Caco-2 (cell line): Measurements from ENCODE around the gene PRRT1. TPM values are rescaled to one million over a fixed set of nuclear protein-coding genes. Genes with fewer than 3 reads are reported as not detected.

Experiments used
- BruUV-seq: library from RNA; stranded (reverse); fragments of 400-500 nt; replicated peaks from 2 replicates; lab custom pipeline; 2021; lab: Mats Ljungman, UMichigan
- CTCF ChIA-PET: fragments of 300-600 bp; sonication (Branson Sonifier 250); formaldehyde crosslinking; loops from one replicate; lab custom pipeline; 2022; ENCODE audit warnings: antibody characterized with exemption; lab: Charles Lee
- POLR2A ChIA-PET: fragments of 300-600 bp; sonication (Branson Sonifier 250); formaldehyde crosslinking; loops from one replicate; lab custom pipeline; 2022; ENCODE audit warnings: antibody characterized with exemption; lab: Charles Lee
- DNase-seq, 2 experiments: peaks; one replicate each; pipeline versions ENCODE4 v3.0.0 to v3.0.0-alpha.2; 2020 to 2022
- H3K27me3 ChIP-seq: replicated peaks from 2 replicates; pipeline ENCODE4 v1.6.0; 2011; ENCODE audit warnings: low read length; ENCODE audit not compliant: control insufficient read depth, insufficient read depth
- H3K36me3 ChIP-seq: 2 replicates; pipeline ENCODE4 v1.5.1; 2011; ENCODE audit warnings: low read length; ENCODE audit not compliant: control insufficient read depth, insufficient read depth
- H3K4me1 ChIP-seq: fragments of 250-450 bp; sonication (Bioruptor Pico); 2 replicates; pipeline ENCODE4 v1.5.1; 2020; ENCODE audit warnings: mild to moderate bottlenecking
- H3K4me3 ChIP-seq: 2 replicates; pipeline ENCODE4 v1.5.1; 2011; ENCODE audit warnings: low read depth, mild to moderate bottlenecking, control low read depth, low read length
- H3K9me3 ChIP-seq: fragments of 250-450 bp; sonication (Bioruptor Pico); 2 replicates; pipeline ENCODE4 v1.5.1; 2020; ENCODE audit warnings: mild to moderate bottlenecking, moderate library complexity
- H3K27ac Mint-ChIP-seq: one replicate; pipeline ENCODE4 v1.8.0; 2022; ENCODE audit warnings: mixed read lengths; ENCODE audit not compliant: unreplicated experiment
- H3K27me3 Mint-ChIP-seq: one replicate; pipeline ENCODE4 v1.8.0; 2022; ENCODE audit warnings: mixed read lengths; ENCODE audit not compliant: insufficient read depth, unreplicated experiment
- H3K36me3 Mint-ChIP-seq: one replicate; pipeline ENCODE4 v1.8.0; 2022; ENCODE audit warnings: mild to moderate bottlenecking, mixed read lengths; ENCODE audit not compliant: insufficient read depth, unreplicated experiment
- H3K4me1 Mint-ChIP-seq: one replicate; pipeline ENCODE4 v1.8.0; 2022; ENCODE audit warnings: low read depth, mixed read lengths; ENCODE audit not compliant: unreplicated experiment
- H3K4me3 Mint-ChIP-seq: one replicate; pipeline ENCODE4 v1.8.0; 2022; ENCODE audit warnings: mild to moderate bottlenecking, moderate library complexity, mixed read lengths; ENCODE audit not compliant: unreplicated experiment
- H3K9me3 Mint-ChIP-seq: one replicate; pipeline ENCODE4 v1.8.0; 2022; ENCODE audit warnings: mixed read lengths; ENCODE audit not compliant: unreplicated experiment
- intact Hi-C: fragments of 100-400 bp; cut with micrococcal nuclease; formaldehyde crosslinking; loops from one replicate; pipeline ENCODE4 v1.10.0; 2022; ENCODE audit not compliant: unreplicated experiment
- total RNA-seq: library from RNA; stranded (reverse); gene quantifications from 2 replicates; pipeline ENCODE4 v1.2.3, GENCODE V29; 2022
- TF ChIP-seq, protein P1 (sequence below), 2 experiments: fragments of 200-600 bp in 1 of 2; IDR thresholded peaks; 1 replicate in 1 of 2; 2 replicates in 1 of 2; pipeline versions ENCODE4 v1.5.1 to v1.8.0; 2011 to 2022; ENCODE audit warnings: antibody characterized with exemption in 1 of 2, control low read depth in 1 of 2, inconsistent platforms in 1 of 2, low read depth in 1 of 2, low read length in 1 of 2, mild to moderate bottlenecking in 1 of 2, moderate library complexity in 1 of 2; ENCODE audit not compliant: insufficient read depth in 1 of 2, severe bottlenecking in 1 of 2, unreplicated experiment in 1 of 2

The PRRT1 gene
- total RNA-seq, 1 experiment from 2014 or later = 2.0 TPM

DNA sequence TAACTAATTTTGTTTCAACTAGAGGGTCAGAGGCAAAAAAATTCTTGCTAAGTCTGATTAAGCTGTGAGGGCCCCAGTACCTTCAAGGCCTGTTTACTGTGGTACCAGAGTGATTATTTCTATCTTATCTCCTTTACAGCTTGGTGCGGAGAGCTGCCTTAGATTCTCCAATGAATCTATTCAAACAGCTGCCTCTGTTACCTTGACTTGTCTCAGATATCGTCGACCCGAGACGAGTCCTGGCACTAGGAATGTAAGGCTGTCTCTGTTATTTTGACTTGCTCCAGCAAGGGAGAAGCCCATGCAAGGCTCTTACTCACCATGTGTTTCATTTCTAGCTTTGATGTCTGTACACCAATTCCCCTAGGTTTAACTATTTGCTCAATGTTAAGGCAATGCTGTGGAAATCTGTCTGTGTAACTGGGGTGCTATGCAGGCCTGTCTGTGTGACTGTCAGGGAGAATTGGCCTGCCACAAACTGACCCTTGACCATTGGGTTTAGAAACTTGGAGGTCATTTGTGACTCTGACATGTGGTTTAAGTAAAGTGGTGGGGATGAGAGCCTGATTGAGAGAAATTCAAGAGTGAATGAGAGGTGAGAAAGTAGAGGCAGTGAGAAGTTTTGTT is 11.2 kb downstream of the PRRT1 start:
- TF ChIP-seq, protein P1, sequence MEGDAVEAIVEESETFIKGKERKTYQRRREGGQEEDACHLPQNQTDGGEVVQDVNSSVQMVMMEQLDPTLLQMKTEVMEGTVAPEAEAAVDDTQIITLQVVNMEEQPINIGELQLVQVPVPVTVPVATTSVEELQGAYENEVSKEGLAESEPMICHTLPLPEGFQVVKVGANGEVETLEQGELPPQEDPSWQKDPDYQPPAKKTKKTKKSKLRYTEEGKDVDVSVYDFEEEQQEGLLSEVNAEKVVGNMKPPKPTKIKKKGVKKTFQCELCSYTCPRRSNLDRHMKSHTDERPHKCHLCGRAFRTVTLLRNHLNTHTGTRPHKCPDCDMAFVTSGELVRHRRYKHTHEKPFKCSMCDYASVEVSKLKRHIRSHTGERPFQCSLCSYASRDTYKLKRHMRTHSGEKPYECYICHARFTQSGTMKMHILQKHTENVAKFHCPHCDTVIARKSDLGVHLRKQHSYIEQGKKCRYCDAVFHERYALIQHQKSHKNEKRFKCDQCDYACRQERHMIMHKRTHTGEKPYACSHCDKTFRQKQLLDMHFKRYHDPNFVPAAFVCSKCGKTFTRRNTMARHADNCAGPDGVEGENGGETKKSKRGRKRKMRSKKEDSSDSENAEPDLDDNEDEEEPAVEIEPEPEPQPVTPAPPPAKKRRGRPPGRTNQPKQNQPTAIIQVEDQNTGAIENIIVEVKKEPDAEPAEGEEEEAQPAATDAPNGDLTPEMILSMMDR (IDR thresholded peaks at IDR 0.05; ENCODE audit: insufficient read depth in 1 of 2, low read depth in 1 of 2, low read length in 1 of 2, severe bottlenecking in 1 of 2, unreplicated experiment in 1 of 2) = no peak
- no TSS peak for BruUV-seq
- H3K4me1 Mint-ChIP-seq = peaks cover 24% of the 10 kb centered on the region
- Histone ChIP-seq H3K9me3 (no peaks in the 10 kb centered on the region), H3K36me3 (no peaks in the 10 kb centered on the region), H3K4me3 (no peak overlapping the region), H3K27me3 (no peaks in the 10 kb centered on the region), H3K4me1 (peaks cover 50% of the 10 kb centered on the region)
- intact Hi-C loops = loop anchor here (1.0 kb wide), 1 partner anchor 14 kb away; the partner anchor contains the start of gene PPT2
- H3K9me3 Mint-ChIP-seq = no peaks in the 10 kb centered on the region
- H3K27me3 Mint-ChIP-seq = no peaks in the 10 kb centered on the region
- ChIA-PET CTCF (interaction anchor here (0.6 to 1.1 kb wide), 4 partner anchors 13 to 739 kb away, joined by 3 to 8 read pairs (median 4); partner anchors contain the start of gene ATF6B), POLR2A (interaction anchor here (0.6 kb wide), 1 partner anchor 12 kb away, joined by 8 read pairs; the partner anchor contains the start of gene ATF6B)
- peak in 1 of 2 experiments; percentile 35 for DNase-seq
- peaks cover 16% of the 10 kb centered on the region for H3K36me3 Mint-ChIP-seq
- H3K4me3 Mint-ChIP-seq = peak overlapping the region; percentile 42
- H3K27ac Mint-ChIP-seq = peak overlapping the region; percentile 39

DNA sequence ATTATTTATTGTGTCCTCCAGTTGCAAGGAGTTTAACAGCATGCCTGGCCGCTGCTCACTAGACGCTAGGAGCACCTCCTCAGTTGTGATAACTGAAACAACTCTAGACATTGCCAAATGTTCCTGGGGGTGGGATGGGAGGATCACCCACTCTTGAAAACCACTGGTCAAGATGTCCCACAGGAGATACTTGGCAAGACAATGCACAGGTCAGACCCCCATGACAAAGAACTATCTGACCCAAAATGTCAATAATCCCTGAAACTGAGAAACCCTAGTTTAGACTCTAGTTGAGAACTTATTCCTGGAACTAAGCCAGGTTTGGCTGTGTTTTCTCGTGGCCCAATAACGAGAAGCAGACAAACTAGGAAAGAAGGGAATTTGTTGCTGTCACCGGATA is 12.1 kb downstream of the PRRT1 start:
- TF ChIP-seq, protein P1 (IDR thresholded peaks at IDR 0.05; ENCODE audit: insufficient read depth in 1 of 2, low read depth in 1 of 2, low read length in 1 of 2, severe bottlenecking in 1 of 2, unreplicated experiment in 1 of 2) = no peak
- no peak overlapping the region for H3K27ac Mint-ChIP-seq

DNA sequence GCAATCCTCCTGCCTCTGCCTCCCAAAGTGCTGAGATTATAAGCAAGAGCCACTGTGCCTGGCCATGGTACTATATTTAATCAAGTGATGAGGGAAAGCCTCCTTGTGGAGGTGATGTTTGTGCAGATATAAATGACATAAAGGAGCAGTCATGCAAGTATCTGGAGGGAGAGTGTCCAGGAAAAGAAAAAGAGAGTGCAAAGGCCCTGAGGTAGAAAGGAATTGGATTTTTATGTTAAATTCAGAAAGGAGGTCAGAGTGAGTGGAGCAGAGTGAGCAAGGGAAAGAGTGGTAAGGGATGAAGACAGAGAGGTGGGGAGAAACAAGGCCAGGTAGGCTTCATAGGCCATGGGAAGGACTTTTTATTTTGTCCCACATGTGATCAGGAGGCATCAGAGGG is 14.3 kb downstream of the PRRT1 start:
- H3K36me3 ChIP-seq = no peaks in the 10 kb centered on the region
- CTCF ChIA-PET = no interaction called here
- H3K4me1 ChIP-seq = peaks cover 25% of the 10 kb centered on the region
- POLR2A ChIA-PET = no interaction called here
- TF ChIP-seq, protein P1 (IDR thresholded peaks at IDR 0.05; ENCODE audit: insufficient read depth in 1 of 2, low read depth in 1 of 2, low read length in 1 of 2, severe bottlenecking in 1 of 2, unreplicated experiment in 1 of 2) = no peak
- Mint-ChIP-seq H3K27me3 (no peaks in the 10 kb centered on the region), H3K9me3 (no peaks in the 10 kb centered on the region), H3K4me3 (no peak overlapping the region), H3K27ac (no peak overlapping the region), H3K36me3 (peaks cover 16% of the 10 kb centered on the region), H3K4me1 (peaks cover 24% of the 10 kb centered on the region)
- intact Hi-C loops = no loop called here
- no peak overlapping the region for H3K4me3 ChIP-seq
- DNase-seq = no peak
- no peaks in the 10 kb centered on the region for H3K9me3 ChIP-seq
- no TSS peak for BruUV-seq
- no peaks in the 10 kb centered on the region for H3K27me3 ChIP-seq

More for the DNA sequence above, 12.1 kb downstream of the PRRT1 start:
- Mint-ChIP-seq H3K4me3 (no peak overlapping the region), H3K4me1 (peaks cover 24% of the 10 kb centered on the region), H3K9me3 (no peaks in the 10 kb centered on the region), H3K36me3 (peaks cover 16% of the 10 kb centered on the region), H3K27me3 (no peaks in the 10 kb centered on the region)
- ChIA-PET POLR2A (no interaction called here), CTCF (no interaction called here)
- H3K4me1 ChIP-seq = peaks cover 43% of the 10 kb centered on the region
- DNase-seq = no peak
- H3K9me3 ChIP-seq = no peaks in the 10 kb centered on the region
- no peak overlapping the region for H3K4me3 ChIP-seq
- H3K27me3 ChIP-seq = no peaks in the 10 kb centered on the region
- H3K36me3 ChIP-seq = no peaks in the 10 kb centered on the region
- intact Hi-C loops = no loop called here
- BruUV-seq = no TSS peak
